Epidermal melanocyte (primary cell): ENCODE data around the gene KANSL3.
"Not testable (repeated sequence)": the region's sequence is repeated elsewhere in the genome, so short reads cannot be mapped to it uniquely, and the experiment has no call there.

ENCODE experiments used
- DNase-seq: peaks from one replicate; pipeline ENCODE4 v3.0.0; 2011; ENCODE audit warnings: low spot score; ENCODE audit not compliant: insufficient read length

The KANSL3 gene

DNA sequence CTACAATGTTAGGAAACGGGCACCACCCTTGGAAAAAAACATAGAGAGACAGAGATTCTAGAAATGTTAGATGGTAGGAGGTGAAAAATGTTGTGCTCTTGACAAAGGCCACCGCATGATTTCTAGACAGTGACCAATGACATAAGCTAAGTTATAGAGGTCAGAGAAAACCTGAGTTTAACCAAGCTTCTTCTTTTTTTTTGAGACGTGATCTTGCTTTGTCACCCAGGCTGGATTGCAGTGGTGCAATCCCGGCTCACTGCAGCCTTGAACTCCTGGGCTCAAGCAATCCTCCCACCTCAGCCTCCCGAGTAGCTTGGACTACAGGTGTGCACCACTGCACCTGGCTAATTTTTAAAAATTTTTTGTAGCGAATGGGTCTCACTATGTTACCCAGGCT is 17.4 kb upstream of the KANSL3 start:
- DNase-seq: no peak

DNA sequence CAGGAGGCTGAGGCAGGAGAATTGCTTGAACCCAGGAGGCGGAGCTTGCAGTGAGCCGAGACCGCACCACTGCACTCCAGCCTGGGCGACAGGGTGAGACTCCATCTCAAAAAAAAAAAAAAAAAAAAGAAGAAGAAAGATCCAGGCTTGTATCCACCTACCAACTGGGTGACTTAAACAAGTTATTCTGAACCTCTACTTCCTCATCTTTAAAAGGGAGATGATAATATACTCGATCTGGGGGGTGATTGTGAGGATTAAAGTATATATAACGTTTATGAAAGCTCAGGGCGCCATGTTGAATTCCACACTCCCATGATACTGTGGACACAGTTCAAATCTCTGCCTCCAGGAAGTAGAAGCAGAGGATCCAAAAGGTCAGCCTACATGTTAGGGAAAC is 16.7 kb upstream of the KANSL3 start:
- DNase-seq: not testable (repeated sequence)

DNA sequence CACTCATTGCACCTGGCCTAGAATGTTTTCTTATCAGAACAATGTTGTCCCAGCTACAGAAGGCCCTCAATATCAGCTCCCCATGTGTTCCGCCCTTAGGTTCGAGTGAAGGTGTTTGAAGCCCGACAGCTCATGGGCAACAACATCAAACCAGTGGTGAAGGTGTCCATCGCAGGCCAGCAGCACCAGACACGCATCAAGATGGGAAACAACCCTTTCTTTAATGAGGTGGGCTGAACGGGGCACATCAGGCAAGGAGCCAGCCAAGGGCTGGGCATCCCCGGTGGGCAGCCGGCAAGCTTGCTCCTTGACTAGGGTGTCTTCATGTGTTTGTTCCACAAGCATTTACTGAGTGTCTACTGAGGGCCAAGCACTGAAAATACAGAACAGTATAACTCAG is 13.7 kb upstream of the KANSL3 start:
- no peak for DNase-seq

DNA sequence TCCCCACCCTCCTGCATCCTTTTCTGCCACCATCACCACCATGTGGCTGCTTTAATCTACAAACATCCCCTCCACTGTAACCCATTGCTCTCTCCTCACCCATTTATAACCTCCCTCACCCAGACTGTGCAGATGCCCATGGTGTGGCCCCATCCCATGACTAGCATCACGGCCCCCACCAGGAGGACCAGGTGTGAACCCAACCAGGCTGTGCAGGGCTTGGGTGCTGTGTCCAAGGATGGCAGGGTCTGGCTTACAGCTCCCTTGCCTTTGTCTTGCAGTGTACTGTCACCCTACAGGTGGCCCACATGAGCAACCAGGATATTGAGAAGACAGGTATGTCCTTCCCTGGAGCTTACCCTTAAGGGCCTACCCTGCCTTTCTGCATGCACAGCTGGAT is 11.2 kb upstream of the KANSL3 start:
- DNase-seq: no peak

DNA sequence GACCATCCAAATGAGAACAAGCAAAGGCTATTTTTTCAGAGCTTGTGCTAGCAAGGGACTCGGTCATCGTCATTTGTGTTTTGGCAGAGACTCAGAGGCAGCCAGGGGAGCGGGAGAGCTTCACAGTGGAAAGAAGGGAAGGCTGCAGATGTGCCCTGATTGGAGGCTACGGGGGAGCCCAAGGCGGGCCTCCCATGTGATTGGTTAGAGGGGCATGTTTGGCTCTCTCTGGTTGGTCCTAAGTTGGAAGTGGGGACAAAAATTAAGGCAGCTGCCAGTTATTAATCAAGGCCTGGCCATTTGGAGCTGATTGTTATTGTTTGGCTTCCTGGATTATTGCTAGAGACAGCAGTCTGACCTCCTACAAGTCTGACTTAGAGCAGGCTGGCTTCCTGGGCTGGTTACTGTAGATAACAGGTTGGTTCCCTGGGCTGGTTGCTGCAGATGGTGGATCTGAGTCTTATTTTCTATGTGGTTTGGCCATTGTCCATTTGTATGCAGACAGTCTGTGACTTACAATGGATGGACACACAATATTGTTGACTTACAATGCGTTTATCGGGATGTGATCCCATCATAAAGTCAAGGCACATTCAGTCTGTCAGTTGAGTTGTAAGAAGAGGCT is 10.3 kb upstream of the KANSL3 start:
- DNase-seq: no peak

DNA sequence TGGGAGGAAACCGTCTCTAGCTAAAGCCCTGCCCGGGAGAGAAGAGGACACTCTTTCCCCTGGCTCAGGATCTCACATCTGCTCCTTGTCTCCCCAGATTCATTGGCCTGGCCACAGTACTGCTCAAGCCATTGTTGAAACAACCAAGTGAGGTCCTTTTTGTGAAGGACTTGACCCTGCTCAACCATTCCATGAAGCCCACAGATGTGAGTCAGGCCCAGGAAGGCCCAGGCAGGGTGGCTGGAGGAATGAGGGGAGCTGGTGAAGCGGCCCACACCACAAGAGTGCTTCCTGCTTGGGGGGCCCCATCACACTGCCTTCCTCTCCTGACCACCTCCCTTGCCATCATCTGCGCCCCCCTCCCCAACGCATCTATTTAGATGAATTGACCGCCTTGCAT is 9.6 kb upstream of the KANSL3 start:
- no peak for DNase-seq

DNA sequence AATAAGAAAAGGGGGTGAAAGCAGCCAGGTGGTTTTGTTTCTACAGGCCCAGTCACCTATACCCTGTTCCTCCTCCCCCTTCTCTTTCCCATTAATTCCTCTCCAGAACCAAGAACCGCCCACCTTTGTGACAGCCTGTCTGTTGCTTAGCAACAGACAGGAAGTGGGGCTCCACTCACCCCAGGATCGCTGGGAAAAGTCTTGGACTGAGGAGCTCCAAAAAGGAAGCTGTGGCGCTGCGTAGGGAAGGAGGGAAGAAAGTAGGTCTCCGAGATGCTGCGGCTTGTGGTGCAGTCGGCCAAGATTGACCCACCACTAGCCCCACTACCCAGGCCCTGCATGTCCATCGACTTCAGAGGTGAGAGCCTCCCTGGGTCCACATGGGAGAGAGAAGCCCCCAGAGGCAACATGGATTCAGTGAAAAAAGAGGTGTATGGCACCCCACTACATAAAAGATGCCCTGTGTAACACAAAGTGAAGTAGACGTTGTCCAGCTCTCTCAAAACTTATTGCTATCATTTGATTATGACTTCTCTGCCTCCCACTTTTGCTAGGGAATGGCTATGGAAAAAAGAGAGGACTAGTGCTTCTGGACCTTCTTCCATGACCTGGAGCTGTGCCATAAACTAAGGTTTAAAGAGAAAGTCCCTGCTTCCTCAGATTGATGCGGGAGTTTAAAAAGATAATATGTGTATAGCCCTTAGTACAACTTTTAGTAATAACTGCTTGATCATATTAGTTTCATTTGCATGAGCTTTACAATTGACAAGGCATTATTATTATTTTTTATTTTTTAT is 4.7 kb upstream of the KANSL3 start, which contains the start of gene FER1L5:
FER1L5 (plus strand) TSS at position 201 of the 797 bp plus-strand sequence; CDS start at position 274, 73 bp downstream.
- DNase-seq: no peak

DNA sequence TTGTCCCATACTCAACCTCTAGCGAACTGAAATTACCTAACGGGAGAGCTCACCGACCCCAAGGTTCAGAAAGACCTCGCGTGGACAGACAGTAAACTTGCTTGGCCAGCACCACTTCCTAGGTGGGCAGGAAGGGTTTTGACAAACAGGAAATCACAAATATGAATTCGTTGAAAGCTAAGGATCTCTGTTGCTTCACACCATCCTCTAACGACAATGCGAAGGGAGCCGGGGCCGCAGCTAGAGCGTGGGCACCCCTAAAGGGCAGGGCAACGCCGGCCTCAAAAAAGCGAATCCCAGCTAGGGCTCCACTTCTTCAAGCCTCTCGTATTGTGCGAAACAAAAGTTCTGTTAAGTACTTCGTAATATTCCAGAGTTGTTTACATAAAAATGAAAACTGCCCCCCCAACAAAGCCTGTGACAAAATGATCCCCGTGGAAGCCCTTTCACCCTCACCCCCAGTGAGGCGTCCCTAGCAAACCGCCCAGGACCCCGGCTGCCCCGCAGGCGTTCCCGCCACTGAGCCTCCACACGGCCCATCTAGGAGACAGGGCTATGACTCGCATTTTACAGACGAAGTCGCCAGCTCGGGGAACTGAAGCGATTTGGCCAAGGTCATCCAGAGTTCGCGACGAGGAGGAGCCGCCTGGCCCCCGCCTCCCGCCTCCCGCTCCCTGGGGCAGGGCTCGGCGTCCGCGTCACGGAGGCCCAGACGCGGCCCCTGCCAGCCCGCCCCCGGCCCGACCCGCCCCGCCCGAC is 548 bp downstream of the KANSL3 start:
- peak; percentile 38 for DNase-seq

DNA sequence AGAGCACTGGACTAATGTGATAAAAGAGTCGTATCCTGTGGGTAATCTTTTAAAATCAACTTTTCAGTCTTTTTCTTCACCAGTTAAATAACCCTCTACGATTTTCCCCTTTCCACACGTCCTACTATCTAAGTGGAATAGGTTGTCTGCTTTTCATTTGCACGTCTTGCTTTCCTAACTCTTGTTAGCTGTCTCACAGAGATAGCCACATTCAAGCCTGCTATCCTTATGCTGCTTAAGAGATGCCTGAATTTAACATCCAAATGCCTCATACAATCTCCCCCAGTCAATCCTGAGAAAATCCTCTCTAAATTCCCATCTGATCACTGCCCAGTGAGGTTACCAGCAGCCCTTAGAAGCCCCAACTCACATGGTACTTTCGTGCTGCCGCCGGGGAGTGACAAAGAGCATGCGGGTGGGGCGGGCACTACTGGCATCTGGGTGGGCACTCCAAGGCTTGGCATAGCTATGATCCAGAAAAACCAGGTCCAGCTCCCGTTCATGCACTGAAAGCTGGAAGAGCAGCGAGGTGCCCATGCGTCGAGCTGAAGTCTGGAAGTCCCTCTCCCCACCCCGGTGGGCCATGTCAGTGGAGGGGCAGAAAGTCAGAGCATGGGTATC is 1.5 kb downstream of the KANSL3 start:
- DNase-seq: no peak

DNA sequence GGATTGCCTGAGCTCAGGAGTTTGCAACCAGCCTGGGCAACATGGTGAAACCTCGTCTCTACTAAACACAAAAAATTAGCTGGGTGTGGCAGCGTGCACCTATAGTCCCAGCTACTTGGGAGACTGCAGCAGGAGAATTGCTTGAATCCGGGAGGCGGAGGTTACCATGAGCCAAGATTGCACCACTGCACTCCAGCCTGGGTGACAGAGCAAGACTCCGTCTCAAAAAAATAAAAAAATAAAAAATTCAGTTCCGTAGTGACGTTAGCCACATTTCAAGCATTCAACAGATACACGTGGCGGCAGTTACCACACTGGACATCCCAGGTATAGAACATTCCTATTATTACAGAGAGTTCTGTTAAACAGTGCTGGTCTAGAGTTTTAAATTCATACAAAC is 4.5 kb downstream of the KANSL3 start:
- DNase-seq: no peak

DNA sequence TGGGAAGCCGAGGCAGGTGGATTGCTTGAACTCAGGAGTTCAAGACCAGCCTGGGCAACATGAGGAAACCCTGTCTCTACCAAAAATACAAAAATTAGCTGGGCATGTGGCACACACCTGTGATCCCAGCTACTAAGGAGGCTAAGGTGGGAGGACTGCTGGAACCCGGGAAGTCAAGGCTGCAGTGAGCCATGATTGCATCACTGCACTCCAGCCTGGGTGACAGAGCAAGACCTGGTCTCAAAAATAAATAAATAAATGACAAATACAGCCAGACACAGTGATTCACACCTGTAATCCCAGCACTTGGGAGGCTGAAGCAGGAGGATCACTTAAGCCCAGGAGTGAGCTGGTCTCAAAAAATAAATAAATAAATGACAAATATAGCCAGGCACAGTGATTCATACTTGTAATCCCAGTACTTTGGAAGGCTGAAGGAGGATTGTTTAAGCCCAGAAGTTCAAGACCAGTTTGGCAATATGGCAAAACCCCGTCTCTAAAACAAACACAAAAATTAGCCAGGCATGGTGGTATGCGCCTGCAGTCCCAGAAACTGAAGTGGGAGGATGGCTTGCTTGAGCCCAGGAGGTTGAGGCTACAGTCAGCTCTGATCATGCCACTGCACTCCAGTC is 6.2 kb downstream of the KANSL3 start:
- DNase-seq: no peak

DNA sequence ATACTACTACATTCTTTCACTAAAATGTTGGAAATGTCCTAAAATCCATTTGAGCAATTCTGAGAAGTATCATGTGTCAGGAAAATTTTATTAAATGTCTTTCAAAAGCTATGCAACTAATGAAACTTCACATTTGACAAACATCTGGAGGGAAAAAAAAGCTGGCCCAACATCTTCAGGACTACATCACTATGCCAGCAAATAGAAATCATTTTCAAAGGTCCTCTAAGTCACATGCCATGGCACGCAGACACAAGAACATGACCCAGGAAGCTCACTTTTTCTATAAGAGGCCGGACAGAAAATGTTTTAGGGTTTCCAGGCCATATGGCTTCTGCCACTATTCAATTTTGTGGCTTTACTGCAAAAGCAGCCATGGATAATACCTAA is 11.6 kb downstream of the KANSL3 start:
- DNase-seq: no peak

DNA sequence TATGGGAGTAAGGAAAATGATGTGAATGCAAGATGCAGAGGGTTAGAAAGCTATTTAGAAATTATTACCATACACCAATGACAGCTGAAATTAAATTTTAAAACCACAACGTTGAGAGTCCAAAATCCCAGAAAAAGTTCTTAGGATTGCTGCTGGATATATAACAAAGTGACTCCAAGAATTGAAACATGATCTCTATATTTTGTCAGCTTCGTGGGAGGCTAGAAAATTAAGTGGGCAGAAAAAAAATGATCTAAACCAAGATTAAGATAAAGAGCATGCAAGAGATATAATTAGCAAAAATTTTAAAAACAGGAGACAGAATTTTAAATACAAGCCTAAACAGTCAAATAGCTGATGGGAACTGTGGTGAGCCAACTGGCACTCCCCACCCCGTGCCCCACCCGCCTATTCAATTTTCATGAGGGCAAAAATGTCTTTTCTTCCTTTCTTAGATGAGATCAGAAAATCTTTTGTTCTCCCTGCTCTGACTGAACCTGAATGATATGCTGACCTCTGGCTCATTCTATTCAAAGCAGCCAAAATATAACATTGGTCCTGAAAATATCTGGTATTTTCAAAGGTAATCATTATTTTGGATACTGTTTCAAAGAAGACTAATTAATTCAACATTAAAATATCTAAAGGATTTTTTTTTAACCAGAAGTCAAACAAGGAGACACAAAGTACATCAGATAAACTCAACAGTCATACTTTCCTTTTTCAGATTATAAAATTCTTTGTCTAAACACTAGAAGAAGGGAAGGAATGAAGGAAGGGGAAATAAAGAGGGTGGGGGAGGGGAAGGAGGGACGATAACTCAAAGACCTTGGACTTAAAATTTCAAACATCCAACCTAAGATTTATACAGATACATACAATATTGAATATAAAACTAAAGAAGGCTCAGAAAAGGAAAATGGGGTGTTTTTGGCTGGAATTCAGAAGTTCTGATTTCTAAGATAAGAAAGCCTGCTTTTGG is 12.2 kb downstream of the KANSL3 start:
- no peak for DNase-seq

DNA sequence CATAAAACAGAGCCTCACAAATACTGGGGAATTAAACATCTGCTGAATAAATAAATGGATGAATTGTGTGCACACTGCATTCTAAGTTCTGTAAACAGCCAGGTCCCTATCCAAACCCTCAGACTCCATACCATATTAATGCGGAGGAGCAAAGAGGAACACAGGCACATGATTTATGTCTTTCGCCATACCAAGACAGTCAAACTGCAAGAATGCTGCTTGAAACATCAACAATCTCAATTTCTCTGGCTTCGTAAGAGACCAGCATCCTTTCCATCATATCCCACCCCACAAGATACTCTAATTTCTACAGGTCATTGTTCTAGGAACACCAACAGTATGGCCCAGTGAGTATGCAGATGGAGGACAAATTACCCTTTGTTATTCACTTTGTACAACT is 15.0 kb downstream of the KANSL3 start:
- DNase-seq: no peak

DNA sequence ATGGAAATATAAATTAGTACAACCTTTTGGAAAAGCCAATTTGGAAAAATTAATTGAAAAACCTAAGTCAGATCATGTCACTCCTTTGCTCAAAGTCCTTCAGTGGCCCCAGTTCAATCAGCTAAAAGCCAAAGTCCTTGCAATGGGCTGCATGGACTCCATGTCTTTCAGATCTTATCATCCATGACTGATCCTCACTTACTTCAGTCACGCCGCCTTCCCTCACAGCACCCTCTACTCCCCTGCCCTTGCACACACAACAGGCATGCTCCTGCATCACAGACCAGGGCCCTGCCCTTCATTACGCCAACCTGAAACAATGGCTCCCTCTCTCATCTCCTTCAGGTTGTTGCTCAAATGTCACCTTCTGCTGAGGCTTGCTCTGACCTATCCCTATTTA is 15.6 kb downstream of the KANSL3 start:
- no peak for DNase-seq

DNA sequence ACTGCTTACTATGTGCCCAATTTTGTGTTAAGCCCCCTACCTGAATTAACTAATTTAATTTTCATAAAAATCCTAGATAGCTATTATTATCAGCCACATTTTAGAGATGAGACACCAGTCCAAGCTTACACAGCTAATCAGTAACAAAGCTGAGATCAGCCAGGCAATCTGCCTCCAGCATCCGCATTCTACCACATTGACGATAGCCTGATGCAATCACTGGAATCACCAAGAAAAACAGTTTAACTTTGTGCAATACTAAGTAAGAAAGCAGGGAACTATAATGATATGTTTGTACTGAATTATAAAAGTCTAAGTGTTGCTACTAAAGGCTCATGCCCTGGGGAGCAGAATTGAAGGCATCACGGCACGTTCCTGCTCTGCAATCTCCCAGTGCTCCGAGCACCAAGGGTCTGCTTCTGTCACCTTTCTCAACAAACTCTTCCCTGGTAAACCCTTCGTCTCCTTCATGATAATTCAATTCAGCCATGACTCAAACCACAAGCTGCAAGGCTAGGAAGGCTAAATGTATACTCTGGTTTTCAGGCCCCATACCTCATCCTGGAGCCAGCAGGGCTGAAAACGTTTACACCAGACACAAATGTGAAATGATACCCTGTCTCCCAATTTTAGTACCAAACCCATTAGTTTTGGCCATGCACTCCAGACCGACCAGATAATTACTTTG is 19.4 kb downstream of the KANSL3 start:
- DNase-seq: no peak

DNA sequence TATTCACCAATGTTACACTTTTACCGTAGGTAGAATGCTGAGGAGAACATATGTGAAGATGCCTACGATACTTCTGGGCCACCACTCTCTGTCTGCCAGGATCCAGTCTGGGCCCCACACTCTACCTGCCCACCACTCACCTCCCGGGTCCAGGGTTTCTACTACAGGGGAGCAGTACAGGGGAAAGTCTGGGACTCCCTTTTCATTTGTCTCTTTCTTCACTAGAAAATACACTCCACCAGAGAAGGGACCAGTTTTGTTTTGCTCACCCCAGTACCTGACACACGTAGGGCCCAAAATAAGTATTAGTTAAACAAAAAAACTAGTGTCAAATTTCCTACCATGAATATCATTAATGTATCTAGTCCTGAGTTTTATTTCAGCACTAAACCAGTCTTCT is 21.1 kb downstream of the KANSL3 start:
- no peak for DNase-seq

DNA sequence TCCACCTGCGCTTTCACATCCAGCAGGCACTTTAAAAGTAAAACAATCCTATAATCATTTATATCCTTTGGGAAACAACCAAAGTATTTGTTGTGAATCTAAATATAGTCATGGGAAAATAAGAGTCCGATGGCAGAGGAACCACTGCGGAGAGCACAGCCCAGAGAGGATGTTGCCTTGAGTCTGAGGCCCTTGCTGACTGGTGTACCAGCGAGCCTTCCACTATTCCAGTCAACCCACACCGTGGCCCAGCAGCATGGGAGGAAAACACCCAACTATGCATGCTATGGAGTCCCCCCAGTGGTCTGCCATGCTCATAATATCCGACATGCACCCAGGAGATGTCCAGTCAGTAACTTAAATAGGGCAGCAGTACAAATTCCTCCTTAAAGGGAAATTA is 21.6 kb downstream of the KANSL3 start:
- DNase-seq: no peak

DNA sequence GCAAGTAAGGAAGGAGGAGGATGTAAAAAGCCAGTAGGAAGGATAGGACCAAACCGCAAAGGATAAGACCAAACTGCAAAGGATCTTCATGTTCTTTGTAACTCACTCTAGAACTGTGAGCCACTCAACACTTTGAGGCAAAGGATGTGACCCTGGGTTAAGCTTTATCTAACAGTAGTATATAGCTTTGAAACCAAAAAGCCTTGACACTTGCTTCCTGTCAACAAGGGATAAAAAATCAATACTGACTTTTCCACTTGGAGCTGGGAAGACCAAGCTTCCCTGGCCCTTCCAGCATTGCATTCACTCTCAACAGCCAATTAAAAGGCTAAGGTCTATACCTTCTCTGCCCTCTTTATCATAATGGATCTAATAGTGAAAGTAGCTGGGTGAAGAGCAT is 22.0 kb downstream of the KANSL3 start:
- DNase-seq: no peak
